Mesodermal cell (in vitro differentiated cells): ENCODE results near the gene TMED5.

Experiments
- H3K27ac ChIP-seq: 2 replicates; pipeline ENCODE4 v1.7.0; 2013; ENCODE audit warnings: mild to moderate bottlenecking, low read depth, low read length, moderate library complexity; ENCODE audit not compliant: severe bottlenecking
- H3K36me3 ChIP-seq: 2 replicates; pipeline ENCODE4 v1.7.1; 2013; ENCODE audit warnings: mild to moderate bottlenecking, low read length, moderate library complexity; ENCODE audit not compliant: control insufficient read depth, insufficient read depth
- H3K4me1 ChIP-seq: one replicate; pipeline ENCODE4 v1.7.1; 2013; ENCODE audit warnings: mild to moderate bottlenecking, low read length; ENCODE audit not compliant: insufficient read depth, control insufficient read depth, poor library complexity, severe bottlenecking
- H3K4me3 ChIP-seq: 2 replicates; pipeline ENCODE4 v1.7.0; 2013; ENCODE audit warnings: low read length, control low read depth, mild to moderate bottlenecking; ENCODE audit not compliant: insufficient read depth, poor library complexity, severe bottlenecking; ENCODE audit errors: extremely low read depth
- H3K9me3 ChIP-seq: 2 replicates; pipeline ENCODE4 v1.7.1; 2013; ENCODE audit warnings: mild to moderate bottlenecking, low read length, moderate library complexity; ENCODE audit not compliant: control insufficient read depth
- WGBS, 2 experiments: methylation state at CpG; one replicate each; pipeline ENCODE4 v1.1.5; 2013; ENCODE audit warnings: missing lambda C conversion rate in 2 of 2; ENCODE audit not compliant: insufficient coverage in 2 of 2; 5-methylcytosine and 5-hydroxymethylcytosine counted together

TMED5 gene

DNA sequence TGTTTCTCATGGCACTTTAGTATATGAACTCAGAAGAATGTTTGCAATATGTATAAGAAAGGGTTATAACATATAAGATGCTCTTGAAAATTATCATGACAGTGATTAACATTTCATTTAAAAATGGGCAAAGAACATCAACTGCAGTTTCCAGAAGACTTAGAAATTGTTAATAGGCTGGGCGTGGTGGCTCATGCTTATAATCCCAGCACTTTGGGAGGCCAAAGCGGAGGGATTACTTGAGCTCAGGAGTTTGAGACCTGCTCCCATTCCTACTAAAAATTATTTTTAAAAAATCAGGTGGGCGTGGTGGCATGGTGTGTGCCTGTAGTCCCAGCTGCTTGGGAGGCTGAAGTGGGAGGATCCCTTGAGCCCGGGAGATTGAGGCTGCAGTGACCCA, 78.1 kb downstream of the TMED5 start:
- no peaks in the 10 kb centered on the region for H3K4me1 ChIP-seq
- H3K4me3 ChIP-seq, result no peak overlapping the region
- no peaks in the 10 kb centered on the region for H3K9me3 ChIP-seq
- peaks cover 55% of the 10 kb centered on the region for H3K36me3 ChIP-seq
- no peak overlapping the region for H3K27ac ChIP-seq
- WGBS, 2 experiments, result 100% methylated on average over 1 of the region's 4 CpGs
